ENCODE results near the gene GPATCH4.

The GPATCH4 gene

GRCh38 chr1:156547434-156547833 lies 53.8 kb downstream of the GPATCH4 start:
- DNase-seq (ENCODE audit: low read depth): no peak

GRCh38 chr1:156546267-156546666 lies 55.0 kb downstream of the GPATCH4 start:
- DNase-seq (ENCODE audit: low read depth): no peak

- no peak for DNase-seq (ENCODE audit: low read depth)
These were observed 56.6 kb downstream of the GPATCH4 start for GRCh38 chr1:156544592-156545102.
